ENCODE results near the gene SNX33. TPM values are rescaled to one million over a fixed set of nuclear protein-coding genes. Genes with fewer than 3 reads are reported as not detected.

SNX33 gene
- total and polyA plus RNA-seq, 2 of the 13 experiments (the other 11 are each of a cell fraction or from before 2014, with no cell fraction given): 11.0 to 11.6 TPM

DNA sequence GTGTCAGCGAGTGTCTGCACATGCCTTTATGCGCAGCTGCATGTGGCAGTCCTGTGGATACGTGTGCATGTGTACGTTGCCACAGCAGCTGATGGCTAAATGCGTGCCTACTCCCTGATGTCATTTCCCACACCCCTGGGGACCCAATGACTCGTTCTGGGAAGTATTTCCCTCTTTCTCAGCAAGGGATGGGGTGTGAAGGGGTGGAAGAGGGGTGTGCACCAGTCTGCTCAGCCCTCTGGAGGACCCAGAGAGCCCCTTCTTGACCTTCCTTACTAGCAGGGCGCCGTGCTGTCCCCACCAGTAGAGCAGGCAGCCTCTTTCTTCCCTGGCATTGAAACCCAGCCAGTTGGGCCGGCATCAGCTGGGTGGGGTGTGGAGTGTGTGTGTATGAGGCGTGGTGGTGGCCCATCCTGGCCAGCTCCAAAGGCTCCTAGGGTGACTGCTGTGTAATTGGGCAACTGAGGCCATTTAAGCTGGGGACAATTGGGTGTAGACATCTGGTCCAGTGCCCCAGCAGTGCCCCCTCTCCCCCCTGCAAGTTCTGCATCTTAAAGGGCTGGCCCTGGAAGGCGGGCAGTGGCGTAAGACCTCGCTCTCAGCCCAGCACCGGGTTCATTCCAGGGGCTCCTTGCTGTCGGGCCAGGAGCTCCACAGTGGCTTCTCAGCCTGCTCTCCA is 19.2 kb downstream of the SNX33 start (continued):
- TF ChIP-seq, protein P1, sequence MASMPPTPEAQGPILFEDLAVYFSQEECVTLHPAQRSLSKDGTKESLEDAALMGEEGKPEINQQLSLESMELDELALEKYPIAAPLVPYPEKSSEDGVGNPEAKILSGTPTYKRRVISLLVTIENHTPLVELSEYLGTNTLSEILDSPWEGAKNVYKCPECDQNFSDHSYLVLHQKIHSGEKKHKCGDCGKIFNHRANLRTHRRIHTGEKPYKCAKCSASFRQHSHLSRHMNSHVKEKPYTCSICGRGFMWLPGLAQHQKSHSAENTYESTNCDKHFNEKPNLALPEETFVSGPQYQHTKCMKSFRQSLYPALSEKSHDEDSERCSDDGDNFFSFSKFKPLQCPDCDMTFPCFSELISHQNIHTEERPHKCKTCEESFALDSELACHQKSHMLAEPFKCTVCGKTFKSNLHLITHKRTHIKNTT (CRISPR knock-in tag; IDR thresholded peaks at IDR 0.05): no peak
- TF ChIP-seq U2AF2 (IDR thresholded peaks at IDR 0.05; ENCODE audit: low read depth, low read length) (no peak), ZNF138 (CRISPR knock-in tag; IDR thresholded peaks at IDR 0.05; ENCODE audit: low read depth) (no peak), PLRG1 (conservative IDR thresholded peaks at IDR 0.05) (no peak), TMF1 (CRISPR knock-in tag; IDR thresholded peaks at IDR 0.05; ENCODE audit: low read depth) (no peak), FLYWCH1 (CRISPR knock-in tag; IDR thresholded peaks at IDR 0.05) (no peak), PITX1 (CRISPR knock-in tag; IDR thresholded peaks at IDR 0.05) (no peak), TEAD3 (CRISPR knock-in tag; optimal IDR thresholded peaks at IDR 0.05; ENCODE audit: borderline replicate concordance) (peak; percentile 18), ZNF326 (CRISPR knock-in tag; IDR thresholded peaks at IDR 0.05; ENCODE audit: borderline replicate concordance) (no peak)
- TF ChIP-seq, protein P2, sequence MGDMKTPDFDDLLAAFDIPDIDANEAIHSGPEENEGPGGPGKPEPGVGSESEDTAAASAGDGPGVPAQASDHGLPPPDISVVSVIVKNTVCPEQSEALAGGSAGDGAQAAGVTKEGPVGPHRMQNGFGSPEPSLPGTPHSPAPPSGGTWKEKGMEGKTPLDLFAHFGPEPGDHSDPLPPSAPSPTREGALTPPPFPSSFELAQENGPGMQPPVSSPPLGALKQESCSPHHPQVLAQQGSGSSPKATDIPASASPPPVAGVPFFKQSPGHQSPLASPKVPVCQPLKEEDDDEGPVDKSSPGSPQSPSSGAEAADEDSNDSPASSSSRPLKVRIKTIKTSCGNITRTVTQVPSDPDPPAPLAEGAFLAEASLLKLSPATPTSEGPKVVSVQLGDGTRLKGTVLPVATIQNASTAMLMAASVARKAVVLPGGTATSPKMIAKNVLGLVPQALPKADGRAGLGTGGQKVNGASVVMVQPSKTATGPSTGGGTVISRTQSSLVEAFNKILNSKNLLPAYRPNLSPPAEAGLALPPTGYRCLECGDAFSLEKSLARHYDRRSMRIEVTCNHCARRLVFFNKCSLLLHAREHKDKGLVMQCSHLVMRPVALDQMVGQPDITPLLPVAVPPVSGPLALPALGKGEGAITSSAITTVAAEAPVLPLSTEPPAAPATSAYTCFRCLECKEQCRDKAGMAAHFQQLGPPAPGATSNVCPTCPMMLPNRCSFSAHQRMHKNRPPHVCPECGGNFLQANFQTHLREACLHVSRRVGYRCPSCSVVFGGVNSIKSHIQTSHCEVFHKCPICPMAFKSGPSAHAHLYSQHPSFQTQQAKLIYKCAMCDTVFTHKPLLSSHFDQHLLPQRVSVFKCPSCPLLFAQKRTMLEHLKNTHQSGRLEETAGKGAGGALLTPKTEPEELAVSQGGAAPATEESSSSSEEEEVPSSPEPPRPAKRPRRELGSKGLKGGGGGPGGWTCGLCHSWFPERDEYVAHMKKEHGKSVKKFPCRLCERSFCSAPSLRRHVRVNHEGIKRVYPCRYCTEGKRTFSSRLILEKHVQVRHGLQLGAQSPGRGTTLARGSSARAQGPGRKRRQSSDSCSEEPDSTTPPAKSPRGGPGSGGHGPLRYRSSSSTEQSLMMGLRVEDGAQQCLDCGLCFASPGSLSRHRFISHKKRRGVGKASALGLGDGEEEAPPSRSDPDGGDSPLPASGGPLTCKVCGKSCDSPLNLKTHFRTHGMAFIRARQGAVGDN (CRISPR knock-in tag; IDR thresholded peaks at IDR 0.05): peak; percentile 71
- TF ChIP-seq, protein P3, sequence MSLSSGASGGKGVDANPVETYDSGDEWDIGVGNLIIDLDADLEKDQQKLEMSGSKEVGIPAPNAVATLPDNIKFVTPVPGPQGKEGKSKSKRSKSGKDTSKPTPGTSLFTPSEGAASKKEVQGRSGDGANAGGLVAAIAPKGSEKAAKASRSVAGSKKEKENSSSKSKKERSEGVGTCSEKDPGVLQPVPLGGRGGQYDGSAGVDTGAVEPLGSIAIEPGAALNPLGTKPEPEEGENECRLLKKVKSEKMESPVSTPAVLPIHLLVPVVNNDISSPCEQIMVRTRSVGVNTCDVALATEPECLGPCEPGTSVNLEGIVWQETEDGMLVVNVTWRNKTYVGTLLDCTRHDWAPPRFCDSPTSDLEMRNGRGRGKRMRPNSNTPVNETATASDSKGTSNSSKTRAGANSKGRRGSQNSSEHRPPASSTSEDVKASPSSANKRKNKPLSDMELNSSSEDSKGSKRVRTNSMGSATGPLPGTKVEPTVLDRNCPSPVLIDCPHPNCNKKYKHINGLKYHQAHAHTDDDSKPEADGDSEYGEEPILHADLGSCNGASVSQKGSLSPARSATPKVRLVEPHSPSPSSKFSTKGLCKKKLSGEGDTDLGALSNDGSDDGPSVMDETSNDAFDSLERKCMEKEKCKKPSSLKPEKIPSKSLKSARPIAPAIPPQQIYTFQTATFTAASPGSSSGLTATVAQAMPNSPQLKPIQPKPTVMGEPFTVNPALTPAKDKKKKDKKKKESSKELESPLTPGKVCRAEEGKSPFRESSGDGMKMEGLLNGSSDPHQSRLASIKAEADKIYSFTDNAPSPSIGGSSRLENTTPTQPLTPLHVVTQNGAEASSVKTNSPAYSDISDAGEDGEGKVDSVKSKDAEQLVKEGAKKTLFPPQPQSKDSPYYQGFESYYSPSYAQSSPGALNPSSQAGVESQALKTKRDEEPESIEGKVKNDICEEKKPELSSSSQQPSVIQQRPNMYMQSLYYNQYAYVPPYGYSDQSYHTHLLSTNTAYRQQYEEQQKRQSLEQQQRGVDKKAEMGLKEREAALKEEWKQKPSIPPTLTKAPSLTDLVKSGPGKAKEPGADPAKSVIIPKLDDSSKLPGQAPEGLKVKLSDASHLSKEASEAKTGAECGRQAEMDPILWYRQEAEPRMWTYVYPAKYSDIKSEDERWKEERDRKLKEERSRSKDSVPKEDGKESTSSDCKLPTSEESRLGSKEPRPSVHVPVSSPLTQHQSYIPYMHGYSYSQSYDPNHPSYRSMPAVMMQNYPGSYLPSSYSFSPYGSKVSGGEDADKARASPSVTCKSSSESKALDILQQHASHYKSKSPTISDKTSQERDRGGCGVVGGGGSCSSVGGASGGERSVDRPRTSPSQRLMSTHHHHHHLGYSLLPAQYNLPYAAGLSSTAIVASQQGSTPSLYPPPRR (CRISPR knock-in tag; IDR thresholded peaks at IDR 0.05; ENCODE audit: borderline replicate concordance): no peak
- TF ChIP-seq, protein P4, sequence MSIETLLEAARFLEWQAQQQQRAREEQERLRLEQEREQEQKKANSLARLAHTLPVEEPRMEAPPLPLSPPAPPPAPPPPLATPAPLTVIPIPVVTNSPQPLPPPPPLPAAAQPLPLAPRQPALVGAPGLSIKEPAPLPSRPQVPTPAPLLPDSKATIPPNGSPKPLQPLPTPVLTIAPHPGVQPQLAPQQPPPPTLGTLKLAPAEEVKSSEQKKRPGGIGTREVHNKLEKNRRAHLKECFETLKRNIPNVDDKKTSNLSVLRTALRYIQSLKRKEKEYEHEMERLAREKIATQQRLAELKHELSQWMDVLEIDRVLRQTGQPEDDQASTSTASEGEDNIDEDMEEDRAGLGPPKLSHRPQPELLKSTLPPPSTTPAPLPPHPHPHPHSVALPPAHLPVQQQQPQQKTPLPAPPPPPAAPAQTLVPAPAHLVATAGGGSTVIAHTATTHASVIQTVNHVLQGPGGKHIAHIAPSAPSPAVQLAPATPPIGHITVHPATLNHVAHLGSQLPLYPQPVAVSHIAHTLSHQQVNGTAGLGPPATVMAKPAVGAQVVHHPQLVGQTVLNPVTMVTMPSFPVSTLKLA (IDR thresholded peaks at IDR 0.05): peak; percentile 63
- TF ChIP-seq, protein P5, sequence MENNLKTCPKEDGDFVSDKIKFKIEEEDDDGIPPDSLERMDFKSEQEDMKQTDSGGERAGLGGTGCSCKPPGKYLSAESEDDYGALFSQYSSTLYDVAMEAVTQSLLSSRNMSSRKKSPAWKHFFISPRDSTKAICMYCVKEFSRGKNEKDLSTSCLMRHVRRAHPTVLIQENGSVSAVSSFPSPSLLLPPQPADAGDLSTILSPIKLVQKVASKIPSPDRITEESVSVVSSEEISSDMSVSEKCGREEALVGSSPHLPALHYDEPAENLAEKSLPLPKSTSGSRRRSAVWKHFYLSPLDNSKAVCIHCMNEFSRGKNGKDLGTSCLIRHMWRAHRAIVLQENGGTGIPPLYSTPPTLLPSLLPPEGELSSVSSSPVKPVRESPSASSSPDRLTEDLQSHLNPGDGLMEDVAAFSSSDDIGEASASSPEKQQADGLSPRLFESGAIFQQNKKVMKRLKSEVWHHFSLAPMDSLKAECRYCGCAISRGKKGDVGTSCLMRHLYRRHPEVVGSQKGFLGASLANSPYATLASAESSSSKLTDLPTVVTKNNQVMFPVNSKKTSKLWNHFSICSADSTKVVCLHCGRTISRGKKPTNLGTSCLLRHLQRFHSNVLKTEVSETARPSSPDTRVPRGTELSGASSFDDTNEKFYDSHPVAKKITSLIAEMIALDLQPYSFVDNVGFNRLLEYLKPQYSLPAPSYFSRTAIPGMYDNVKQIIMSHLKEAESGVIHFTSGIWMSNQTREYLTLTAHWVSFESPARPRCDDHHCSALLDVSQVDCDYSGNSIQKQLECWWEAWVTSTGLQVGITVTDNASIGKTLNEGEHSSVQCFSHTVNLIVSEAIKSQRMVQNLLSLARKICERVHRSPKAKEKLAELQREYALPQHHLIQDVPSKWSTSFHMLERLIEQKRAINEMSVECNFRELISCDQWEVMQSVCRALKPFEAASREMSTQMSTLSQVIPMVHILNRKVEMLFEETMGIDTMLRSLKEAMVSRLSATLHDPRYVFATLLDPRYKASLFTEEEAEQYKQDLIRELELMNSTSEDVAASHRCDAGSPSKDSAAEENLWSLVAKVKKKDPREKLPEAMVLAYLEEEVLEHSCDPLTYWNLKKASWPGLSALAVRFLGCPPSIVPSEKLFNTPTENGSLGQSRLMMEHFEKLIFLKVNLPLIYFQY (CRISPR knock-in tag; IDR thresholded peaks at IDR 0.05; ENCODE audit: borderline replicate concordance): no peak
